GM19324 (cell line): Measurements from ENCODE around the gene CEBPA.

ENCODE experiments used
- ATAC-seq: cut with Tn5 transposase; IDR thresholded peaks from one replicate; pipeline ENCODE4 v1.9.1; 2021; ENCODE audit warnings: mild to moderate bottlenecking, moderate library complexity; ENCODE audit not compliant: unreplicated experiment, low FRiP score

CEBPA gene

DNA sequence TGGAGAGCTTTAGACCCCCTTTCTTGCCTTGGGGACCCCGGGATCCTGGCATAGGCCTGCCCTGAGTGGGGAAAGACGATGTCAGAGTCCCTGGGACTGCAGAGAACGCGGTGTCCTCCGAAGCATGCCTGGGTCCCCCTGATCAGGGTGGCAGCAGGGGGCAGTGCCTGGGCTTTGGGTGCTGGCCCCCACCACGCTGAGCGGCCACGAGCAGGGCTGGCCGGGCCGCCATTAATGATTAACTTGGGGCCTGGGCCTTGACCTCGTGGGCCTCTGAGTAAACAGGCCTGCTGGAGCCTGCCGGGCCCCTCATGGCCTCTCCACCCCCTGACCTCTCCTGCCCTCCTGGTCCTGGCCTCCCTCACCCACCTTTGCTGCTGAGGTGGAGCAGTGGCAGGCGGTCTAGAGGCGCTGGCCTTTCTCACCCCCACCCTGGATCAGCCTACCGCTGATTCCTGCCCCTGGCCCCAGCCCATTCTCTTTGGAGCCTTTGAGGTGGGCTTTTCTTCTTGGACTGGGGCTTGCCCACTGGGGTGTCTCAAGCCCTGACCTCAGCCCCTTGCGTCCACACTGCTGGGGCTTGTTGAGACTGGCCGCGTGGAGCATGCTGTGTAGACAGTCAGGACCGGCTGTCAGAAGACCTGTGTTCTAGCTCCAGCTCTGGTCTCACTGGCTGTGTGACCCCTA, 26.3 kb downstream of the CEBPA start:
- ATAC-seq = no peak

DNA sequence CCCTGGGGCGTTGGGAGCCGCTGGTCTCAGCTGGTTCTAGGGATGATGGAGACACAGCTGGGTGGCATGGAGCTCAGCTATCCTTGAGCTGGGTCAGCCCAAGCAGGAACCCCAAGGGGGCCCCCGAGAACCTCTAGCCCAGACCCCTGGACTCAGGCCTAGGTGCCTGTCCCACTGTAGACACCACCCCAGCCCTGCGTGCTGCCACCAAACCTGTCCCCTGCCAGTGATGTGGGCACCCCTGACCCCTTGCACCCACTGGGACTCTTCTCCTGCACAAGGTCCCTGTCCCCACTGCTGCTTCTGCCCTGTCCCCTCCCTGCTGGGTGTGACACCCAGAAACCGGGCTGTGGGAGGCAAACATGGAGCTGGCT, 26.8 kb downstream of the CEBPA start:
- no peak for ATAC-seq

DNA sequence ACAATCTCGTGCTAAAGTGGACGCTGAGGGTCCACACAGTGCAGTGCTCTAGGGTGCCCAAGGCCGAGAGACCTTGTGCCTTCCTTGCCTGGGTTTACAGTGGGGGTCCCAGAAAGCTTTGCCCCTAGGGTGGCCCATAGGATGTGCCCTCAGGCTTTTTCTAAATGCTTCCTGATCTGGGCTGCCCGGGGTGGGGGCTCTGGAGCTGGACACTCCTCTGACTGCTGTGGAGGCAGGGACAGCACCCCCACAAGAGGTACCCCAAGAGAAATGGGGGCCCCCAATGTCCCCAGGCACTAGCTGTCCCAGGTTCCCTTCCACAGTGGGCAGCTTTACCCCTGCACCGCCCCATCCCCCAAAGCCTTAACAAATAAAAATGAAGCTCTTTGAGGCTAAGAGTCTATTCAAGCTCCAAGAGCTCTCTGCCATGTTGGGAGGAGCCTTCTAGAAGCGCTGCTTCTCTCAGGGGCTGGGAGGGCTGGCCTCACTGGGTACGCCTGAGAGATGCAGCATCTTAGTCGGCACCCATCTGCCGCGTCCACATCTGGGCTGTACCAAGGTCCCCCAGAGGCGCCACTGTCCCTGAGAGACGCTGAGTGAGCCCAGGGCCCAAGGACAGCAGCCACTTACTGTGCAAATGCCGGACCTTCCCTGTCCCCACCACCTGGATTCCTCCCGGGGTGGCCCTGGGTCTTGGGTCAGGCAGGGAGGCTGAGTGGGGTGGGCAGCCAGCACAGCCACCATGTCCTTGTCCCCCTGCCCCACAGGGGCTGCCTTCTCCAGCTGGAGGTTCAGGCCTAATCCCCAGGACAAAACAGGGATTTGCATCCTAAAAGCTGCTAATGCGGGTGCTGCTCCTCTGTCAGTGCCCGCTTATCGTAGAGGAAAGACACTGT, 27.4 kb downstream of the CEBPA start:
- ATAC-seq = no peak

DNA sequence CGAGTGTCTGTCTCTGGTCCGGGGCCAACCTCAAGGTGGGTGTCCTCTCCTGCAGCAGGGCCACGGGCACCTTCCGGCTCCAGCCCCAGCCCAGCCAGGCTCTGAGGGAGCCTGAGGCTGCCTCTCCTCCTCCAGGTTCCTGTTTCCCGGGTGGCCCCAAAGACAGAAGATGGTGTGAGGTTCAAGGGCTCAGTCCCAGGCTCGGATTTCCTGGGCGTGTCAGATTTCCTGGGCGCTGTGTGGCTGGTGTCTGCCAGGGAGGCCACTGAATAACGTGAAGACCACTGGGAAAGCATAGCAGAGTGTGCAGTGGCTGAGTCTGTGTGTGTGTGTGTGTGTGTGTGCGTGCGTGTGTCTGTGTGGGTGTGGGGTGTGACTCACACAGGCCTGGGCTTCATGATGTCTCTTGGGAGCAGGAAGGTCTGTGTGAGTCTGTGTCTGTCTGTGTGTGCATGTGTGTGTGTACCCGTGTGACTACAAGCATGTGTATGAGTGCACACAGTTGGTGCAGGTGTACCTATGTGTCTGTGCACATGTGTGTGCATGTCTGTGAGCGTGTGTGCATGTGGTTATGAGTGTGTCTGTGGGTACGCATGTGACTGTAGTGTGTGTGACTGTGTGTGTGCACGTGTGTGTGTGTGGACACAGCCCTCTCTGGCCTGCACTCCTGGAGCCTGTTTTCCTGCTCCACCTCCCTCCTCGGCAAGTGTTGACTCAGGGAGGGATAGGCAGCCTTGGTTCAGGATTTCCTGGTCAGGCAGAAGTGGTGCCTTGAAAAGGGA, 28.3 kb downstream of the CEBPA start:
- no peak for ATAC-seq

DNA sequence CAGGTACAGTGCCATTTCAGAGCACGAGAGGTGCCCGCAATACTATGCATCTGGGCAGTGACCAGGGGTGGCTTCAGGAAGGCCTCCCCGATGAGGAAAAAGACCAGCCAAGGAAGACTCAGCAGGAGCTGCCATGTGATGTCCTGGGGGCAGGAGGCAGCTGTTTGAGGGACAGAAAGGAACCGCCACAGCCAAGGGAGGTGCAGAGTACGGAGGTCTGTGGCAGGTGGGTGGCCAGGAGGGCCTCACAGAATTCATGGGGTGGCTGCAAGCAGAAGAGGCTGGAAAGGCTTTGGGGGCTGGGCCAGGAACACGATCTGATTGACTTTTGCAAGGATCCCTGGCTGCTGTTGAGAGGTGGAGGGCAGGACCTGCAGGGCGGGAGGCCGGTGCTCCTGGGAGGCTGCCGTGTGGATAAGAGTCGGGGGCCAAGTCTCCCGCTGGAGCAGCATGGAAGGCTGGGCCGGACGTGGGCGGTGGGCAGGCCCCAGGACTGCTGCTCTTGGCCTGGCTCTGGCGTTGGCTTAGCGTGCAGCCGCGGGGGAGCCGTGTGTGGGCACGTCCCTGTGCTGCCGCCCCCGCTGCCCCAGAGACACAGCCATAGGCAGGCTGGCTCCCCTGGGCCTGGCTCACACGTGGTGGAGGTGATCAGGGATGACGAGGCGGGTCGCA, 29.1 kb downstream of the CEBPA start:
- no peak for ATAC-seq

DNA sequence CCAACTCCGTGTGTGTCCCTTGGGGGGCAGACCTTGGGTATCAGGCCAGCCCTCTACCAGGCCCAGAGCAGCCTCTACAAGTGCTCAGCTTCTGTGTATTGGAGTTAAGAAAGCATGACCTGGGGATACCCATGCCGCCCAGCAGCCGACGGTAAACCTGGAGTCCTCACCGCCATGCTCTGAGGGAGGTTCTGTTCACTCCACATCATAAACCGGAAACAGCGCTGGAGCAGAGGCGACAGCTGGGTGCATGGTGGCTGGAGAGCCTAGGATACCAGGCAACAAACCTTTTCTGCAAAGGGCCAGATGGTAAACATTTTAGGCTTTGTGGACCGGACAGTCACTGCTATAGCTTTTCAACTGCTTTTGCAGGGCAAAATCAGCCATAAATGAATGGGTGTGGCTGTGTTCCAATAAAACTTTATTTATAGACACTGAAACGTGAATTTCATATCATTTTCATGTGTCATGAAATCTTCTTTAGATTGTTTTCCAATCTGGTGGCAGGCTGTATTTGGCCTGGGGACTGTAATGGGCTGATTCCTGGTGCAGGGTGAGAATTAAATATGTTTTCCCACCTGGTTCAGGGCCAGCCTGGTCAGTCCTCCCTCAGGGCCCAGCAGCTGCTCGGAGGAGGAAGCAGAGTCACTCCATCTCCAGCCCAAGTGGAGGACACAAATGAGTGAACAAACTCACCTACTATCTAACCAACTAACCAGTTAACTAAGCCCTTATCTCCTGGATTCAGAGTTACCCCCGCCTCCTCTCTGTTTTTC, 30.9 kb downstream of the CEBPA start:
- no peak for ATAC-seq

DNA sequence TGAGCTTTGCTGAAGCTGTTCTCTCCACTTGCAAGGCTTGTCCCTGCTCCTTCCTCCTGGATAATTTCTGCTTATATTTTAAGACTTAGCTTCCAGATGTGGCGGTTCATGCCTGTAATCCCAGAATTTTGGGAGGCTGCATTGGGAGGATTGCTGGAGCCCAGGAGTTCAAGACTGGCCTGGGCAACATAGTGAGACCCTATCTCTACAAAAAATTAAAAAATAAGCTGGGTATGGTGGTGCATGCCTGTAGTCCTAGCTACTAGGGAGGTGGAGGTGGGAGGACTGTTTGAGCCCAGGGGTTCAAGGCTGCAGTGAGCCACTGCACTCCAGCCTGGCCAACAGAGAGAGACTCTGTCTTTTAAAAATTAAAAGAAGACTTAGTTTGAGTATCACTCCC, 31.6 kb downstream of the CEBPA start:
- no peak for ATAC-seq

DNA sequence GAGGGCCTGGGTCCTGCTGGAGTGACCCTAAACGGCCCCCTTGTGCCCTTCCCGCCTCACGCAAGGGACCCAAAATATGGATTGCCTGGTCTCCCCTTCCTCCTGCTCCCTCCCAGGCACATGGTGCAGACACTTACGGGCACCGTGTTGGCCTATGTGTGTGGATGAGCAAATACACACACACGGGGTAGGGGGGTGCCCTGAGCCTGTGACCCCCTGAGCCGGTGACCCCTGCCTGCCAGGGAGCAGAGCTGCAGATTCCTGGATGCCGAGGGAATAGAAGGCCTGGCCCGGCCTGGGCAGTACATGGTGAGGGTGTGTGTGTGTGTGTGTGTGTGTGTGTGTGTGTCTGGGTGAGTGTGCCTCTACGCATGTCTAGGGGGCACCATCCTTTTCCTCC, 33.3 kb downstream of the CEBPA start:
- no peak for ATAC-seq

DNA sequence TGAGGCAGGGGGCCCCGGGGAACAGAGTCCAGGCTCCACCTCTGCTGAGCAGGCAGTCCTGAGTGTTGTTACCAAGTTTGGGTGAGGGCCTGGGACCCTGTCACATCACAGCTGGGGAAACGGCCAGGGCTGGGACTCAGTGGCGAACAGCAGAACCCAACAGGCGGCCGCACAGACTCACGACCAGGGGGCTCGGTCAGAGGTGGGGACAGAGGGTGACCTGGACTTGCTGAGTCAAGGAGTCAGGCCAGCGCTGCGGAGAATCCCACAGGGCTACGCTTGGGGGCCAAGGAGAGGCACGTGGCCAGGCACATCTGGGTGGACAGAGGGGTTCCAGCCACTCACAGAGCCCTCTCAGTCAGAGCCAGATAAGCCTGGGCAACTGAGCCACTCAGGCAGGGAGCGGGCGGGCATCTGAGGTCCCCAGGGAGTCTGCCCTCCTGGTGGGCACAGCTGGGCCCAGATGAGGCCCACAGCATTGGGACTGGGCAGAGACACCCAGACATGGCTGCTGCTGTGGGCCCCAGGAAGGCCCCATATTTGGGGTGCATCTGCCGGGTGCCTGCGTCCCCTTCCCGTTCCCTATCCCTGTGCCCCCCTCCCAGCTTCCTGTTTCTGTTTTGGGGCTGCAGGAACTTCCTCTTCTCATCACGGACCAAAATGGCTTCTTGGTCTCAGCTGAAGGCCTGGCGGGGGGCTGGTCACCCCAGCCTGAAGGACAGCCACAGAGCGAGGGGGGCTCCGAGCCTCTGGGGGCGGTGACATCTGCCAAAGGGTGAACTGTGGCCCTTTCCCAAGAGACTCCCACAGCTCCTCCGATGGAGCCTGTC, 34.0 kb downstream of the CEBPA start:
- no peak for ATAC-seq

DNA sequence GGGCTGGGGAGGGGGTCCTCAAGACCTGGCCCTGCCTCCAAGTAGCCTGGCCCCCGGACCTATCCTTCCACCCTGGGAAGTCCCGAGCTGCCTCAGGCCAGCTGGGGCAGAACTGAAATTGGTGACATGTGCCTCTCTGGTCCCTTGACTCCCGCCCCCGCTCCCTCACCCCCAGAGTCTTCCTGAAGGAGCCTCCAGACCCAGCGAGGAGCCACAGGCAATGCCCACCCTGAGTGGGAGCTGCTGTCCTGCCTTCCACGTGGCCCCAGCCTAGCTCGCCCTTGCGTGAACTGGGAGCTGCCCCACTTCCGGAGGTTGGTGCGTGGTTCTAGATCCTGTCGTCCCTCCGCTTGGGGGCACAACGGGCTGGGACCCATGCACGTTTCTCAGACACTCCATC, 34.6 kb downstream of the CEBPA start:
- no peak for ATAC-seq

DNA sequence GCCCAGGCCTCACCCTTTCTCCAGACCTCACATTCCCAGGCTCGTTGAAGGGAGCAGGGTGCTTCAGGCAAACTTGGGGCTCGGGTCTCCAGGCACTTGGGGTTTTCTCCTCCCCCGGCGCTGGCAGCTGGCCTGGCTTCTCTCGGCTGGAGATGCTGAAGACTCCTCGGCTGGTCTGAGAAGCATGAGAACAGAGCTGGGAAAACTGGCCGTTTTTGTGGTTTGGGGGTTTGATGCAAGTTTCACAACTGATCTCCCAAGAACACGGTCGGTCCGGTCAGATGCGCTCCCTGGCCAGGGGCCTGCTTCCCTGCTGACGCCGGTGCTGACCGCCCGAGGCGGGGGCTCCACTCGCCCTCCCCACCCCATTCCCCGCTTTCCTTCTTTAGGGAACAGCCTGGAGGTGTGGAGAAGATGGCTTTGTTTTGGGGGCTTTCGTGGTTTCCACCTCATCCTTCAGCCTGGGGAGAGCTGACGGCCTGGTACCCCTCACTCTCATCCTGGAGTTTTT, 35.3 kb downstream of the CEBPA start:
- no peak for ATAC-seq

DNA sequence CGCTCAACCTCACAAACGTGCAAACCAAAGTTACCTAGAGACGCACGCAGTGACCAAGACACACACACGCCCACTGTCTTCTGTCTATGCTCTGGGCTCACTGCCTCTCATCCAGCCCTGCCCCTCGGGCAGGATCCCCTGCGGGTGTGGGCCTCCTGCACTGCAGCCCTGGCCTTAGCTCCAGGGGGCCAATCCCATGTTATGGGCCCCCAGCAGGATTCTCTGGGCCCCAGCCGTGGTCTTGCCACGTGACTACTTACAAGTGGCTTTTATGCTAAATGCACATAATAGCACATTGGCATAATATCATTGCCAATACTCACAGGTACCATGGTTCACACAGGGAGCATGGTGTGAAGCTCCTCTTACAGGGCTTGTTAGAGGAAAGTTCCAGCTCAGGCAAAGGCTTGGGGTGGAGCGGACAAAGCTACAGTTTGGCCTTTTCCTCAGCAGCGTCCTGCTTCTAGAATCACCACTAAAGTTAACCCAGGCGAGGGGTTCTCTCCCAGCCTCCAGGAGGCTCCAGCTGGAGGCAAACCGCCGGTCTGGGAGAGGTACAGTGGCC, 37.4 kb downstream of the CEBPA start:
- ATAC-seq = no peak

DNA sequence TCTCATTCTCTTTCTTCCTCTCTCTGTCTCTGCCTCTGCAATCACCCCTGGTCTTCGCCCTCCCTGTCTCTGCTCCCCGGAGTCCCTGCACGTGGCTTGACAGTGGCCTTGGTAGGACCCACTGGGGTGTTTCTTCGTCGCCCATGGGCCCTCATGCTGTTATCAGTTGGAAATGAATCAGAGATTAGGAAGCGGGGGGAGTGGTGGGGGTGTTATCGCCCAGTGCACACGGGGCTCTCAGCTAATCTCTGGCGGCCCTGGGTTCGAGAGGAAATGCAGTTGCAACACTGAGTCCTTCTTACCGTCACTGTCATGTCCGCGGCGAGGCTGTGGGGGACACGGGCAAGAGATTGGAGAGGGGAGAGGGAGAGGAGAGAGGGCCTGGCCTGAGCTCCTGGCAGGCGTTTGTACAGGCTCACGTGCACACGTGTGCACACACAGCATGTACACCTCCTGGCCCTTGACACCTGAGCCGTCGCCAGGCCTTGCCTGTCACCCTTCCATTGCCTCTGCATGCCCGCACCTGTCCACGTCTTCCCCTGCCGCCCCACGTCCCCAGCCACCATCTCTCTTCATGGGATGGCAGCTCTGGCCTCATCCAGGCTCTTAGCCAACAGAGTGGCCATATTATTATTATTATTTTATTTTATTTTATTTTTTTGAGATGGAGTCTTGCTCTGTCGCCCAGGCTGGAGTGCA, 38.9 kb downstream of the CEBPA start:
- no peak for ATAC-seq

DNA sequence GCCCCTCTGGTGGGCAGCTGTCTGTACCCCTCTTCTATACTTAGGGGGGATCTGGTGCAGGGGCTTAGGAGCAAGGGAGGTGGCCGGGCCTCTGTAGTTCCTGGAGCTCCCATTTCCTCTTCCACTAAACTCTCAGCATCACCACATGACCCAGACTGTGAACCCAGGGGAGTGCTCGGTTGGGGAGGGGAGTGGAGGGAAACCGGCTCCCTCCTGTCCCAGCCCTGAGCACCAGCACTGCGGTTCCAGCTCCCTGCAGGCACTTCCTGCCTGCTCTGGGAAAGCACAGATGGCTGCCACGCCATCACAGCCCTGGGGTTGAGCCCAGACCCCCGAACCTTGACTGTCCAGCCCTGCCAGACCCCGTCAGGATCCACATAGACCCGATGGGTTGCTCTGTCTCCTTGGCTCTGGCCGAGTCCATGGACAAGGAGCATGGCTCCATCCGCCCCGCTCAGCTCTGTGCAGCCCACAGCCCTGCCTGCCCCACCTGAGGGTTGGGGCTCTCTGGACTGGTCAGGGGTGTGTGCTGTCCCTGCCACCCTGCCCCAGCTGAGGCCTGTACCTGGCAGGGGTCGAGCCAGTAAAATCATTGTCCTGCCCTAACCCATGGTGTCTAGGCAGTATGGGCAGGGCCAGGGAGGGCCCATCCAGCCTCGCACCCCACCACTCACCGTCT, 40.7 kb downstream of the CEBPA start:
- ATAC-seq = no peak

DNA sequence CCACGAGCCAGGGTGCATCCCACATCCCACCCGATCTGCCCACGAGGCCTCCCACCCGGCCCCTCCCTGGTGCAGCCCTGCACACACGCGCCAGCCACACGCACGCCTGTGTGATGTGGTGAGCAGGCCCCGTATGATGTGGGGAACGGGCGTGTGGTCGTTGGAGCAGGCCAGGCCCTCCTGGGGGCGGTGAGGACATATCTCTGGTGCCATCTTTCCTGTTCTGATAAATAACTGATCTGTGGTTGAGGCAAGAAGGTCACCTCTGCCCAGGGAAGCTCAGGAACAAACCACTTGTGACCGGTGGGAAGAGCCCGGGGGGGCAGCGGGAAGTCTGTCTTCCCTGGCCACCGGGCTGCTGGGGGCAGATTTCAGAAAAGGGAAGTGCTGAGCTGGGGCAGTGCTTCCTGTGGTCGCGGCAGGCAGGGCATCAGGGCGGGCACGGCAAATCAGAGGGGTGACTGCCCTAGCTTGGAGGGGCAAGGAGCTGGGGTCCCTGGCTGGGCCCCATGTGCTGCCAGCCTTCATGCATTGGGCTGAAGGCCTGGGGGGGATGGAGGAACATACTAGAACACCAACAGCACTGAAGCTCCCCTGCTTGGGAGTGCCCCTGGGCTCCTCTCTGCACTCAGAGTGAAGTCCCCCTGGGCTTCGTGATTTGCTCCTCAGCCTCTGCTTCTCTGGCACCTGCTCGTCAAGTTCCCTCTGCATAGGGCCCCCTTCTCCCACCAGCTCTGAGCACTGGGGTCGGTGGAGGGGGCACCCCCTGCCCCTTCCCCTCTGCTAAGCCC, 41.5 kb downstream of the CEBPA start:
- ATAC-seq = no peak

DNA sequence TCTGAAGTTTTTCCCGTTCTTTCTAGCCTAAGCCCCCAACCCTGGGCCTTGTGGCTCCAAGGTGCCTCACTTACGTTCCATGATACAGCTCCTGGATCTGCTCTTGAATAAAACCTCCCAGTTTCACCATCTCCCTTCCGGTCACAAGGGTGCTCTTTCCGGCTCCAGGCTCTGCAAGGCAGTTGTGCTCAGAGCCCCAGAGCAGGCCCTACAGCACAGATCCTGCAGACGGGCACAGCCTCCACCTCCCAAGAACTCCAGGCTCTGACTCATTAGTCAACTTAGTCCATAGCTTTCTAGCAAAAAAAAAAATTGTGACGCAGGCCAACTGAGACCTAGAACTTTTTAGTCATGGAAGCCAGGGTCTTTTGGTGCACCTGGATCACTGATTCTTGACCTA, 42.8 kb downstream of the CEBPA start:
- ATAC-seq = no peak

DNA sequence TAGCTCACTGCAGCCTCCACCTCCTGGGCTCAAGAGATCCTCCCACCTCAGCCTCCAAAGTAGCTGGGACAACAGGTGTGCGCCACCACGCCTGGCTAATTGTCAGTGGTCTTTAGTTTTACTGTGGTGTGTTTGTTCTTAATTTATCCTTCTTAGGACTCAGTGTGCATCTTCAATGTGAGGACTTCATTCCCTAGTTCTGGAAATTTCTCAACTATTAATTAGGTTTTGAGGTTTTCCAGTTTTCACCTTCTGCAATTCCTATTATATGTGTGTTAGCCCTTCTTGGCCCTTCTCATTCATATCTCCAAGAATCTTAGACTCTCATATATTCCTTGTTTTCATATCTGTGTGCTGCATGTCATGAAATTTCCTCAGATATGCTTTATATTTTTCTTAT, 44.5 kb downstream of the CEBPA start:
- ATAC-seq = no peak
